Measurements from ENCODE around the gene FRMPD2. TPM values are rescaled to one million over a fixed set of nuclear protein-coding genes. Genes with fewer than 3 reads are reported as not detected.

FRMPD2 gene
- total and polyA plus RNA-seq, 2 donors (not counting 3 experiments of a cell fraction or from before 2014, with no cell fraction given): 0.42 TPM; not detected in 1

DNA sequence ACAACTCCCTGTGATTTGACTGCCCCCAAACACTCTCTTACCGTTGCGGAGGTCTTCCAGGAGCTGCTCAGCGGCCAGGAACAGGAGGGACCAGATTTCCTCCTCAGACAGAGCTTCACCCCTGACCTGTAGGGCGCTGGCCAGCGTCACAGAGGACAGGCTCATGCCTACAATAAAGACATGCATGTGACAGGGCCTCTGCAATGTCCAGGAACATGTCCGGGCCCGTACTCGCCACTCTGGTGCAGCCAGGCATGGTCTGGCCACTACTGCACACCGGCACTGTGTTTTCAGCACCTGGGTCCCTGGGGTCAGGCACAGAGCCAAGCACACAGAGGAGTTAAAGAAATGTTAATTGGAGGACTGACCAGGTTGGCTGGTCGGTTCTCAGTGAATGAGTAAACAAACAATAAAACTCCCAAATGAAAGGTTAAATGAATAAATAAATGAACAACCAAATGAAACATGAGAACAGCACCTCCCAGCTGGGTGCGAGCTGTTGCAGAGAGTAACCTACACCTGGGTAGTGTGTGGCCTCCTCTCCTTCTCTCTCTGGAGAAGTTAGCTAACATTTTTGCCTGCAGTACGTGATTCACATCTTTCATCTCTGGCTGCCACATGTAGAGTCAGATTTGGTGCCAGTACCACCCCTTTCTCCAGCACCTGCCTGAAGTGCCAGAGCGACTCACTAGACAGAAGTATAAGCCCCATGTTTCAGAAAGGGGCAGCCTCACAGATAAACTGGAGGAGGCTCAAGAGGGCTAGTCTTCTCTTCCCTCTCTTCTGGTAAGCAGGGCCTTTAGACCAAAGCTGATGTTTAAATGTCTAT is 22.8 kb downstream of the FRMPD2 start:
- Histone ChIP-seq H3K9me3 (replicated peaks; ENCODE audit: control insufficient read depth, insufficient read depth, low read length) (no peaks in the 10 kb centered on the region), H3K4me3 (replicated peaks in 1 of 3; ENCODE audit: insufficient read depth in 1 of 3, low read depth in 1 of 3, low read length in 3 of 3) (no peak overlapping the region), H3K79me2 (ENCODE audit: control insufficient read depth, insufficient read depth, low read length) (no peaks in the 10 kb centered on the region), H4K20me1 (replicated peaks; ENCODE audit: control insufficient read depth, extremely low read depth, insufficient read depth, low read length) (no peaks in the 10 kb centered on the region), H3K27me3 (ENCODE audit: control insufficient read depth in 2 of 2, insufficient read depth in 2 of 2, low read length in 2 of 2) (no peaks in the 10 kb centered on the region), H3K36me3 (ENCODE audit: control insufficient read depth in 2 of 2, extremely low read depth in 1 of 2, insufficient read depth in 2 of 2, low read length in 2 of 2) (no peaks in the 10 kb centered on the region), H3K4me1 (ENCODE audit: control insufficient read depth, extremely low read depth, insufficient read depth, low read length) (peaks cover 13% of the 10 kb centered on the region), H3K27ac (ENCODE audit: insufficient read depth, low read depth, low read length) (no peak overlapping the region), H2AFZ (ENCODE audit: low read depth, low read length) (no peak overlapping the region), H3K4me2 (ENCODE audit: insufficient read depth, low read length) (no peak overlapping the region), H3K9me1 (replicated peaks; ENCODE audit: control insufficient read depth, extremely low read depth, insufficient read depth, low read length) (no peaks in the 10 kb centered on the region), H3K9ac (replicated peaks; ENCODE audit: extremely low read depth, insufficient read depth, low read length) (no peak overlapping the region)
- ChIA-PET POLR2A (no interaction called here), CTCF (interaction anchor here (0.9 to 1.1 kb wide), 2 partner anchors 30 to 39 kb away, joined by 3 read pairs; no protein-coding TSS in a partner anchor)
- dilution Hi-C loops (cut with MboI; ENCODE audit: extremely low pct_ligation_motif_present, low sequenced_read_pairs) (no loop called here), intact Hi-C loops (cut with micrococcal nuclease) (loop anchor here (5.0 kb wide), 1 partner anchor 34 kb away; no protein-coding TSS in a partner anchor)
- no TSS peak for BruUV-seq (replicated peaks)
- no peak for DNase-seq (ENCODE audit: low read depth, low spot score)
- FAIRE-seq: no peak
- TF ChIP-seq, protein P1, sequence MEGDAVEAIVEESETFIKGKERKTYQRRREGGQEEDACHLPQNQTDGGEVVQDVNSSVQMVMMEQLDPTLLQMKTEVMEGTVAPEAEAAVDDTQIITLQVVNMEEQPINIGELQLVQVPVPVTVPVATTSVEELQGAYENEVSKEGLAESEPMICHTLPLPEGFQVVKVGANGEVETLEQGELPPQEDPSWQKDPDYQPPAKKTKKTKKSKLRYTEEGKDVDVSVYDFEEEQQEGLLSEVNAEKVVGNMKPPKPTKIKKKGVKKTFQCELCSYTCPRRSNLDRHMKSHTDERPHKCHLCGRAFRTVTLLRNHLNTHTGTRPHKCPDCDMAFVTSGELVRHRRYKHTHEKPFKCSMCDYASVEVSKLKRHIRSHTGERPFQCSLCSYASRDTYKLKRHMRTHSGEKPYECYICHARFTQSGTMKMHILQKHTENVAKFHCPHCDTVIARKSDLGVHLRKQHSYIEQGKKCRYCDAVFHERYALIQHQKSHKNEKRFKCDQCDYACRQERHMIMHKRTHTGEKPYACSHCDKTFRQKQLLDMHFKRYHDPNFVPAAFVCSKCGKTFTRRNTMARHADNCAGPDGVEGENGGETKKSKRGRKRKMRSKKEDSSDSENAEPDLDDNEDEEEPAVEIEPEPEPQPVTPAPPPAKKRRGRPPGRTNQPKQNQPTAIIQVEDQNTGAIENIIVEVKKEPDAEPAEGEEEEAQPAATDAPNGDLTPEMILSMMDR (IDR thresholded peaks at IDR 0.05; ENCODE audit: extremely low read depth in 1 of 2, insufficient read depth in 1 of 2, low read depth in 1 of 2, low read length in 2 of 2): no peak

DNA sequence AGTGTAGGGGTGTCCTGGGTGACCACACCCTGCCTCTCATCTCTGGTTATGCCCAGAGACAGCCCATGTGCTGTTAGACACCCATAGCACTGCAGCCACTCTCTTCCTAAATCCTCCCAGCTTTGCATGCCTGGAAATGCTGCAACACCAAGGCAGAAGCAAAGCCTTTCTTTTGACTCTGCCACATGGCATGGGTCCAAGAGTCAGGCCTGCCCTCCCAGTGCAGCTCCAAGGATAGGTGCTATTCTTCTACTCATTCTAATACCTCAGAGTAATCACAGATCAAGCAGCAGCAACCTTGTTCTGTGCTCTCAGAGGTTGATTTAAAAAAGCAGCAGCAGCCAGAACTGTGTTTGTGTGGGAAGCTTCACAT is 23.4 kb downstream of the FRMPD2 start:
- H3K27ac ChIP-seq (ENCODE audit: insufficient read depth, low read depth, low read length): no peak overlapping the region
- POLR2A ChIA-PET: no interaction called here
- FAIRE-seq (no peak), DNase-seq (ENCODE audit: low read depth, low spot score) (no peak)
- H3K4me3 ChIP-seq (replicated peaks in 1 of 3; ENCODE audit: insufficient read depth in 1 of 3, low read depth in 1 of 3, low read length in 3 of 3): no peak overlapping the region
- no TSS peak for BruUV-seq (replicated peaks)
- H3K79me2 ChIP-seq (ENCODE audit: control insufficient read depth, insufficient read depth, low read length): no peaks in the 10 kb centered on the region
- intact Hi-C loops (cut with micrococcal nuclease) (loop anchor here (5.0 kb wide), 1 partner anchor 34 kb away; no protein-coding TSS in a partner anchor), dilution Hi-C loops (cut with MboI; ENCODE audit: extremely low pct_ligation_motif_present, low sequenced_read_pairs) (no loop called here)
- H3K4me1 ChIP-seq (ENCODE audit: control insufficient read depth, extremely low read depth, insufficient read depth, low read length): peaks cover 13% of the 10 kb centered on the region
- no peak overlapping the region for H2AFZ ChIP-seq (ENCODE audit: low read depth, low read length)
- CTCF ChIA-PET: no interaction called here
- H3K36me3 ChIP-seq (ENCODE audit: control insufficient read depth in 2 of 2, extremely low read depth in 1 of 2, insufficient read depth in 2 of 2, low read length in 2 of 2): no peaks in the 10 kb centered on the region
- no peaks in the 10 kb centered on the region for H4K20me1 ChIP-seq (replicated peaks; ENCODE audit: control insufficient read depth, extremely low read depth, insufficient read depth, low read length)
- H3K9ac ChIP-seq (replicated peaks; ENCODE audit: extremely low read depth, insufficient read depth, low read length): no peak overlapping the region
- no peaks in the 10 kb centered on the region for H3K9me3 ChIP-seq (replicated peaks; ENCODE audit: control insufficient read depth, insufficient read depth, low read length)
- no peaks in the 10 kb centered on the region for H3K27me3 ChIP-seq (ENCODE audit: control insufficient read depth in 2 of 2, insufficient read depth in 2 of 2, low read length in 2 of 2)
- no peak overlapping the region for H3K4me2 ChIP-seq (ENCODE audit: insufficient read depth, low read length)
- H3K9me1 ChIP-seq (replicated peaks; ENCODE audit: control insufficient read depth, extremely low read depth, insufficient read depth, low read length): no peaks in the 10 kb centered on the region
- TF ChIP-seq JUN (IDR thresholded peaks at IDR 0.05; ENCODE audit: borderline replicate concordance, insufficient read depth, insufficient read length, low read depth) (no peak), POLR2AphosphoS5 (IDR thresholded peaks at IDR 0.05; ENCODE audit: insufficient read depth, low read depth, low read length) (no peak), MYC (IDR thresholded peaks at IDR 0.05; ENCODE audit: low read depth, low read length) (no peak)
- TF ChIP-seq, protein P2, sequence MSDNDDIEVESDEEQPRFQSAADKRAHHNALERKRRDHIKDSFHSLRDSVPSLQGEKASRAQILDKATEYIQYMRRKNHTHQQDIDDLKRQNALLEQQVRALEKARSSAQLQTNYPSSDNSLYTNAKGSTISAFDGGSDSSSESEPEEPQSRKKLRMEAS (IDR thresholded peaks at IDR 0.05; ENCODE audit: insufficient read depth, insufficient read length): no peak

Measured in endothelial cell of umbilical vein (primary cell).